Muscle layer of duodenum (tissue), 2 donors: ENCODE results near the gene SLC38A3.

Experiments used
- H3K27ac ChIP-seq: one replicate; pipeline ENCODE4 v1.7.0; 2013; ENCODE audit warnings: mild to moderate bottlenecking, low read length
- H3K27me3 ChIP-seq: one replicate; pipeline ENCODE4 v1.7.0; 2013; ENCODE audit warnings: low read depth, mild to moderate bottlenecking, control low read depth, low read length
- H3K36me3 ChIP-seq, 2 donors: one replicate each; pipeline ENCODE4 v1.7.0; 2013; ENCODE audit warnings: low read length in 2 of 2, control low read depth in 1 of 2, mild to moderate bottlenecking in 1 of 2; ENCODE audit not compliant: insufficient read depth in 2 of 2, control insufficient read depth in 1 of 2
- H3K4me1 ChIP-seq, 2 donors: one replicate each; pipeline ENCODE4 v1.7.0; 2013; ENCODE audit warnings: low read length in 2 of 2, mild to moderate bottlenecking in 2 of 2, control low read depth in 1 of 2, moderate library complexity in 1 of 2; ENCODE audit not compliant: insufficient read depth in 2 of 2, control insufficient read depth in 1 of 2
- H3K4me3 ChIP-seq, 2 donors: one replicate each; pipeline ENCODE4 v1.7.0; 2013; ENCODE audit warnings: low read length in 2 of 2, low read depth in 1 of 2, mild to moderate bottlenecking in 1 of 2
- H3K9me3 ChIP-seq, 2 donors: one replicate each; pipeline ENCODE4 v1.7.0; 2013; ENCODE audit warnings: low read length in 2 of 2, control low read depth in 1 of 2, mild to moderate bottlenecking in 1 of 2; ENCODE audit not compliant: control insufficient read depth in 1 of 2
- donor health status: healthy.

SLC38A3 gene

DNA sequence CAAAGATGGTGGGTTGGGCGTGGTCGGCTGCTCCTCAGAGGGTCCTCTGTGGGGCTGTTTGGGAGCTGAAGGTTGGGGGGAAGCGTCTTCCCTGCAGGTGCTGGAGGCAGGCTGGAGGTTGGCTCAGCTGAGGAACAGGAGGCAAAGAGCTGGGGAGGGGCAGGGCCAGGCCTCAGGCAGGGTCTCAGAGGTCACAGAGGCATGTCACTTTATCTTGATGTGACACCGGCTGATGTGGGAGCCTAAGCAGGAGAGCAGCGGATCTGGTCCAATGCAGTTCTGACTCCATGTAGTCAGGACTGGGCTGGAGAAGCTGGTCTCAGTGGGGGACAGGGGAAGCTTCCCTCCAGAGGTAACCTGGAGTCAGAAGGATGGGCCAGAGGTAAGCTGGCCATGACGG, 21.3 kb upstream of the SLC38A3 start:
- H3K27me3 ChIP-seq = no peaks in the 10 kb centered on the region
- H3K27ac ChIP-seq = no peak overlapping the region
- no peak overlapping the region for H3K4me3 ChIP-seq
- H3K4me1 ChIP-seq = no peaks in the 10 kb centered on the region
- H3K9me3 ChIP-seq = no peaks in the 10 kb centered on the region
- no peaks in the 10 kb centered on the region for H3K36me3 ChIP-seq

DNA sequence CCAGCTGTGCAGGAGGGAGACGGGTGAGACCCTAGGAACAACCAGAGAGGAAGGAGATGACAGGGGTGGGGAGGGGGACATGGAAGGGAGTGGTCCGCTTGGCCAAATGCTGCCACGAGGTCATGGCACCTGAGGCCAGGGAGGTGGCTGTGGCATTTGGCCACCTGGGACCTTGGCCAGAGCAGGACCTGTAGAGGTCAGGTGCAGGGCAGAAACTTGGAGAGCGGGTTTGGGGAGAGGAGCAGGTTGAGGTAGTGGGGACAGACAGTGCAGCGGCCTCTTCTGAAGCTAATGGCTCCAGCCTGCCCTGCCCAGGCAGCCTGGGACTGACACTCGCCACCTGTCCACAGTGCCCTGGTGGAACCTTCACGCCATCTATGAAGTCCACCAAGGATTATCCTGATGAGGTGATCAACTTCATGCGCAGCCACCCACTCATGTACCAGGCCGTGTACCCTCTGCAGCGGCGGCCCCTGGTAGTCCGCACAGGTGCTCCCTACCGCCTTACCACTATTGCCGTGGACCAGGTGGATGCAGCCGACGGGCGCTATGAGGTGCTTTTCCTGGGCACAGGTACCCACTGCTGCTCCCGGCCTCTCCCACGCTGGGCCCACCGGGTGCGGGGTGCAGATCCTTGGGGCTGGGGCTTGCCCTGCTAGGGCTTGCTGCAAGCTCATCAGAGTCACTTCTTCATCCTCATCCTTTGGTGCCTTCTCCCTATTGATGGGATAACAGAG, 20.7 kb upstream of the SLC38A3 start:
- Histone ChIP-seq H3K9me3 (no peaks in the 10 kb centered on the region), H3K27ac (no peak overlapping the region), H3K27me3 (no peaks in the 10 kb centered on the region), H3K36me3 (no peaks in the 10 kb centered on the region), H3K4me1 (peaks cover 0 to 4% of the 10 kb centered on the region in 2 donors), H3K4me3 (no peak overlapping the region)

- H3K27ac ChIP-seq = no peak overlapping the region
- no peaks in the 10 kb centered on the region for H3K36me3 ChIP-seq
- no peaks in the 10 kb centered on the region for H3K9me3 ChIP-seq
- H3K4me3 ChIP-seq = no peak overlapping the region
- no peaks in the 10 kb centered on the region for H3K27me3 ChIP-seq
- peaks cover 0 to 4% of the 10 kb centered on the region in 2 donors for H3K4me1 ChIP-seq
These were observed 19.8 kb upstream of the SLC38A3 start for GRCh38 chr3:50185230-50185629.

DNA sequence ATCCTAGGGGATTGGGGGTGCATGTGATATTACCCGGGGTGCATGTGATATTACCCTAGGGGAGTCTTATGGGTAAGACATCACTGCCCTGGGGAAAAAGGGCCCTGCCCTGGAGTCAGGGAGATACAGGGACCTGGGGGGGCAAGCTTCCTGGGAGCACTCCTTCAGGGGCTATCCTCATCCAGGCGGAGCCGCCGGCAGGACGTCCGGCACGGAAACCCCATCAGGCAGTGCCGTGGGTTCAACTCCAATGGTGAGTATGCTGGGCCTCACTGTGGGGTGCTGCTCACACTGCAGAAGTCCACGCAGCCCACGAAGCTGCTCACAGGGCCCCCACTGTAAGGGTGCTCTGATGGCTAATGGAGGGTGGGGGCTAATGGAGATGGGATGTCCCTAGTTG, 19.0 kb upstream of the SLC38A3 start:
- Histone ChIP-seq H3K36me3 (no peaks in the 10 kb centered on the region), H3K9me3 (no peaks in the 10 kb centered on the region)

GRCh38 chr3:50187750-50188149, 17.3 kb upstream of the SLC38A3 start:
- Histone ChIP-seq H3K9me3 (no peaks in the 10 kb centered on the region), H3K4me3 (no peak overlapping the region), H3K27me3 (peaks cover under 1% of the 10 kb centered on the region), H3K4me1 (peaks cover 0 to 4% of the 10 kb centered on the region in 2 donors), H3K27ac (no peak overlapping the region), H3K36me3 (no peaks in the 10 kb centered on the region)

More for the DNA sequence above, 19.0 kb upstream of the SLC38A3 start:
- H3K4me3 ChIP-seq = no peak overlapping the region
- peaks cover 0 to 4% of the 10 kb centered on the region in 2 donors for H3K4me1 ChIP-seq
- H3K27me3 ChIP-seq = no peaks in the 10 kb centered on the region
- H3K27ac ChIP-seq = no peak overlapping the region

GRCh38 chr3:50189274-50189673, 15.8 kb upstream of the SLC38A3 start:
- Histone ChIP-seq H3K36me3 (no peaks in the 10 kb centered on the region), H3K27me3 (peaks cover 16% of the 10 kb centered on the region), H3K4me1 (peaks cover 0 to 13% of the 10 kb centered on the region in 2 donors), H3K4me3 (no peak overlapping the region), H3K9me3 (no peaks in the 10 kb centered on the region), H3K27ac (no peak overlapping the region)

- no peak overlapping the region for H3K27ac ChIP-seq
- H3K27me3 ChIP-seq = peaks cover 18% of the 10 kb centered on the region
- no peak overlapping the region for H3K4me3 ChIP-seq
- H3K9me3 ChIP-seq = no peaks in the 10 kb centered on the region
- peaks cover 0 to 19% of the 10 kb centered on the region in 2 donors for H3K4me1 ChIP-seq
- H3K36me3 ChIP-seq = no peaks in the 10 kb centered on the region
These were observed 15.1 kb upstream of the SLC38A3 start for GRCh38 chr3:50189989-50190388.

DNA sequence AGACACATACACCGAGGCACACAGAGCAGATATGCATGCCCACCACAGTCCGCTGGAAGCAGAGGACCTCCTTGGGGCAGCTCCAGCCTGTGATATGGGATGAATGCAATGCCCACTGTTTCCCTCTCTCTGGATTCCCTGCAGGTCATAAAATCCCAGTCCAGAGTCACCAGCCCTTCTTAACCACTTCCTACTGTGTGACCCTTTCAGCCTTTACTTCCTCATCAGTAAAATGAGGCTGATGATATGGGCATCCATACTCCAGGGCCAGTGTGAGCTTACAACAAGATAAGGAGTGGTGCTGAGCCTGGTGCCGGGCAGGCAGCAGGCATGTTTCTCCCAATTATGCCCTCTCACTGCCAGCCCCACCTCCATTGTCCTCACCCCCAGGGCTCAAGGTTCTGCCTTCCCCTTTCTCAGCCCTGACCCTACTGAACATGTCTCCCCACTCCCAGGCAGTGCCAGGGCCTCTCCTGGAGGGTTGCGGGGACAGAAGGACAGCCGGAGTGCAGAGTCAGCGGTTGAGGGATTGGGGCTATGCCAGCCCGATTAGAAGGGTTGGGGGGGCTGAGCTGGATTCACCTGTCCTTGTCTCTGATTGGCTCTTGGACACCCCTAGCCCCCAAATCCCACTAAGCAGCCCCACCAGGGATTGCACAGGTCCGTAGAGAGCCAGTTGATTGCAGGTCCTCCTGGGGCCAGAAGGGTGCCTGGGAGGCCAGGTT, 14.0 kb upstream of the SLC38A3 start, which contains the start of gene GNAT1:
TSS of gene GNAT1 (plus strand) at position 675 of the 725 bp plus-strand sequence. CDS start 116 bp downstream, outside the sequence.
- no peaks in the 10 kb centered on the region for H3K36me3 ChIP-seq
- H3K9me3 ChIP-seq = no peaks in the 10 kb centered on the region
- no peak within 1 kb of the TSS for H3K4me3 ChIP-seq
- H3K4me1 ChIP-seq = peaks cover 0 to 19% of the 10 kb centered on the region in 2 donors
- no peak within 1 kb of the TSS for H3K27ac ChIP-seq
- peaks cover 18% of the 10 kb centered on the region for H3K27me3 ChIP-seq

DNA sequence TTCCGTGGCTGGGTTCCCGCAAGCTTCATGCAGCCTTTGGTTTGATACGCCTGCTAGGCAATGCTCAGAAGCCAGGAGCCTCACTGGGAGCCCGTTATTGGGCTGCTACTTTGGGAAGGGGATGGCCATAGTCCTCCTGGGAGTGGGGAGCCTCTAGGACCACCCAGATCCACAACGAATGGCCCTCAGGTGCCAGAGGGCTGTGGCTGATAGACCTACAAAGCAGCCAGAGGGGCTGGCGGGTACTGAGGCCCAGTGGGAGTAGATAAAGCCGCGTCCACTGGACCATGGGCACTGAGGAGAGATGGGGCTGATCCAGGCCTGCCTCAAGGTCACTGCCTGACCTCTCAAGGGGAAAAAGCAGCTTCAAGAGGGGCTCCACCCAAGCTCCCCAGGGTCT, 12.9 kb upstream of the SLC38A3 start:
- H3K9me3 ChIP-seq = no peaks in the 10 kb centered on the region
- H3K27ac ChIP-seq = no peak overlapping the region
- no peaks in the 10 kb centered on the region for H3K36me3 ChIP-seq
- no peak overlapping the region for H3K4me3 ChIP-seq
- peaks cover 18% of the 10 kb centered on the region for H3K27me3 ChIP-seq
- H3K4me1 ChIP-seq = peaks cover 0 to 19% of the 10 kb centered on the region in 2 donors

DNA sequence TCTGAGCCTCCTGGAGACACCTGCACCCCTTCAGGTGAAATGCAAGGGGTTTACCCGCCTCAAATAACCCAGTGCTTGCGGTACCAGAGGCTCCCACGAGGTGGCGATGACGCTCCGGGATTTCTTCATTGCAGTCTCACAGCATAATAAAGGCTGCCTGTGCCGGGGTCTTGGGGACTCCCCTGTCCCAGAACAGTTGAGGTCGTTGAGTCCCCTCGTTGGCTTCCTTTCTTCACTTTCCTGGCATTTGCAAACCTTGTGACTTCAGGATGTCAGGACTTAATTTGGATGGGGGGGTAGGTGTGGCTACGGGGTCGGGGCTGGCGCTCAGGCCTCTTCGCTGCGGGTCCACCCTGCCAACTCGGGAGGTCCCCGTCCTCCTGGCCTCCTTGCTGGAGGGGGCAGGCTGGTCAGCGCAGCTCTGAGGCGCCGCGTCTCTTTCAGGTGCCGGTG, 12.4 kb upstream of the SLC38A3 start:
- peaks cover 18% of the 10 kb centered on the region for H3K27me3 ChIP-seq
- no peaks in the 10 kb centered on the region for H3K36me3 ChIP-seq
- peaks cover 0 to 19% of the 10 kb centered on the region in 2 donors for H3K4me1 ChIP-seq
- H3K27ac ChIP-seq = no peak overlapping the region
- no peak overlapping the region for H3K4me3 ChIP-seq
- no peaks in the 10 kb centered on the region for H3K9me3 ChIP-seq

- H3K9me3 ChIP-seq = no peaks in the 10 kb centered on the region
- H3K27ac ChIP-seq = no peak overlapping the region
- H3K4me1 ChIP-seq = peaks cover 0 to 19% of the 10 kb centered on the region in 2 donors
- H3K4me3 ChIP-seq = no peak overlapping the region
- no peaks in the 10 kb centered on the region for H3K36me3 ChIP-seq
- H3K27me3 ChIP-seq = peaks cover 18% of the 10 kb centered on the region
These were observed 11.8 kb upstream of the SLC38A3 start for GRCh38 chr3:50193286-50193685.
